Lower leg skin (tissue), 4 donors: Measurements from ENCODE around the gene CPZ. TPM values are rescaled to one million over a fixed set of nuclear protein-coding genes. Genes with fewer than 3 reads are reported as not detected.
A peak's percentile ranks its signal among the peaks of the same experiment; 100 is the strongest.

Experiments used
- DNase-seq, 2 donors: peaks; one replicate each; pipeline ENCODE4 v3.0.0-alpha.2; 2019; ENCODE audit warnings: low spot score in 2 of 2
- H3K4me3 ChIP-seq: fragments of 200-600 bp; sonication (generic); 2 replicates; pipeline ENCODE4 v1.5.1; 2017; ENCODE audit warnings: mild to moderate bottlenecking, low read depth; ENCODE audit not compliant: poor library complexity, severe bottlenecking
- CTCF ChIP-seq, 3 donors: fragments of 450-650 bp; IDR thresholded peaks; one replicate each; pipeline ENCODE4 v1.5.1; 2016; ENCODE audit warnings: antibody characterized with exemption in 3 of 3, mild to moderate bottlenecking in 3 of 3, moderate library complexity in 2 of 3
- POLR2A ChIP-seq, 2 donors: fragments of 450-650 bp; IDR thresholded peaks; one replicate each; pipeline ENCODE4 v1.6.1; 2016 to 2017; ENCODE audit warnings: antibody characterized with exemption in 2 of 2, mild to moderate bottlenecking in 1 of 2, moderate library complexity in 1 of 2
- WGBS, 2 donors: methylation state at CpG; one replicate each; pipeline ENCODE4 v1.1.5; 2018; 5-methylcytosine and 5-hydroxymethylcytosine counted together
- intact Hi-C: fragments of 100-400 bp; cut with DNase I; formaldehyde crosslinking; loops from one replicate; pipeline ENCODE4 v1.15.0; 2023; ENCODE audit warnings: low total_unique reads
- total RNA-seq, 4 donors: library from RNA; depleted of rRNA; stranded (reverse); fragments of >200 nt; gene quantifications; one replicate each; pipeline ENCODE4 v1.1.0, GENCODE V29; 2016

The CPZ gene
- total RNA-seq, 4 donors from 2014 or later, result 0.91 to 10.2 TPM; not detected in 2

GRCh38 chr4:8607603-8608481 is 15.3 kb downstream of the CPZ start:
- WGBS, 2 donors, result 17 to 31% methylated on average over 28 to 33 of the region's 42 CpGs
- intact Hi-C loops, result no loop called here
- no peak for DNase-seq
- no peak for TF ChIP-seq POLR2A (IDR thresholded peaks at IDR 0.05)
- peak in 1 of 3 donors; percentile 16 for TF ChIP-seq CTCF (IDR thresholded peaks at IDR 0.05)
- no peak overlapping the region for H3K4me3 ChIP-seq

GRCh38 chr4:8608714-8609391 is 16.3 kb downstream of the CPZ start:
- 60 to 62% methylated on average over 5 of the region's 5 CpGs for WGBS, 2 donors
- intact Hi-C loops, result no loop called here
- no peak for DNase-seq

GRCh38 chr4:8609406-8609805 is 16.8 kb downstream of the CPZ start:
- no peak for TF ChIP-seq CTCF (IDR thresholded peaks at IDR 0.05)
- no peak for TF ChIP-seq POLR2A (IDR thresholded peaks at IDR 0.05)
- no peak overlapping the region for H3K4me3 ChIP-seq
- no peak for DNase-seq
- WGBS, 2 donors, result 81 to 92% methylated on average over 4 to 6 of the region's 6 CpGs
- intact Hi-C loops, result no loop called here

More at GRCh38 chr4:8608714-8609391, 16.3 kb downstream of the CPZ start:
- H3K4me3 ChIP-seq, result no peak overlapping the region
- no peak for TF ChIP-seq CTCF (IDR thresholded peaks at IDR 0.05)

- H3K4me3 ChIP-seq, result no peak overlapping the region
- no peak for TF ChIP-seq POLR2A (IDR thresholded peaks at IDR 0.05)
- TF ChIP-seq CTCF (IDR thresholded peaks at IDR 0.05), result no peak
- WGBS, 2 donors, result 60 to 78% methylated on average over 9 of the region's 9 CpGs
- intact Hi-C loops, result no loop called here
- no peak for DNase-seq
Observed at GRCh38 chr4:8609824-8610350, 17.3 kb downstream of the CPZ start.

- H3K4me3 ChIP-seq, result no peak overlapping the region
- no peak for TF ChIP-seq POLR2A (IDR thresholded peaks at IDR 0.05)
- no peak for TF ChIP-seq CTCF (IDR thresholded peaks at IDR 0.05)
- intact Hi-C loops, result no loop called here
- WGBS, 2 donors, result 71 to 79% methylated on average over 7 to 8 of the region's 8 CpGs
- no peak for DNase-seq
Observed at GRCh38 chr4:8610858-8611616, 18.5 kb downstream of the CPZ start.
